ENCODE data around the gene DHX36.

- TF ChIP-seq, protein P1, sequence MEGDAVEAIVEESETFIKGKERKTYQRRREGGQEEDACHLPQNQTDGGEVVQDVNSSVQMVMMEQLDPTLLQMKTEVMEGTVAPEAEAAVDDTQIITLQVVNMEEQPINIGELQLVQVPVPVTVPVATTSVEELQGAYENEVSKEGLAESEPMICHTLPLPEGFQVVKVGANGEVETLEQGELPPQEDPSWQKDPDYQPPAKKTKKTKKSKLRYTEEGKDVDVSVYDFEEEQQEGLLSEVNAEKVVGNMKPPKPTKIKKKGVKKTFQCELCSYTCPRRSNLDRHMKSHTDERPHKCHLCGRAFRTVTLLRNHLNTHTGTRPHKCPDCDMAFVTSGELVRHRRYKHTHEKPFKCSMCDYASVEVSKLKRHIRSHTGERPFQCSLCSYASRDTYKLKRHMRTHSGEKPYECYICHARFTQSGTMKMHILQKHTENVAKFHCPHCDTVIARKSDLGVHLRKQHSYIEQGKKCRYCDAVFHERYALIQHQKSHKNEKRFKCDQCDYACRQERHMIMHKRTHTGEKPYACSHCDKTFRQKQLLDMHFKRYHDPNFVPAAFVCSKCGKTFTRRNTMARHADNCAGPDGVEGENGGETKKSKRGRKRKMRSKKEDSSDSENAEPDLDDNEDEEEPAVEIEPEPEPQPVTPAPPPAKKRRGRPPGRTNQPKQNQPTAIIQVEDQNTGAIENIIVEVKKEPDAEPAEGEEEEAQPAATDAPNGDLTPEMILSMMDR (IDR thresholded peaks at IDR 0.05): no peak
- TF ChIP-seq POLR2A (IDR thresholded peaks at IDR 0.05): no peak
Observed at GRCh38 chr3:154251610-154252009, 72.7 kb downstream of the DHX36 start.
